NCI-H2171 (cell line): Measurements from ENCODE around the gene NMUR2.

Source experiments
- DNase-seq: peaks from one replicate; lab custom pipeline; 2025; lab: John Stamatoyannopoulos, UW

Gene NMUR2

GRCh38 chr5:152369298-152369697, 35.8 kb downstream of the NMUR2 start:
- DNase-seq = no peak

- no peak for DNase-seq
Observed at GRCh38 chr5:152367554-152367953, 37.5 kb downstream of the NMUR2 start.

- no peak for DNase-seq
Observed at GRCh38 chr5:152366716-152367115, 38.4 kb downstream of the NMUR2 start.

GRCh38 chr5:152364899-152365298, 40.2 kb downstream of the NMUR2 start:
- no peak for DNase-seq

- no peak for DNase-seq
Observed at GRCh38 chr5:152364172-152364571, 40.9 kb downstream of the NMUR2 start.

- DNase-seq = no peak
Observed at GRCh38 chr5:152358861-152359568, 46.1 kb downstream of the NMUR2 start.

- no peak for DNase-seq
Observed at GRCh38 chr5:152356506-152356905, 48.6 kb downstream of the NMUR2 start.

- no peak for DNase-seq
Observed at GRCh38 chr5:152355061-152355460, 50.0 kb downstream of the NMUR2 start.

GRCh38 chr5:152353001-152353400, 52.1 kb downstream of the NMUR2 start:
- DNase-seq = no peak

- DNase-seq = peak; percentile 17
Observed at GRCh38 chr5:152349683-152350526, 55.2 kb downstream of the NMUR2 start.
